Measurements from ENCODE around the gene RBM12.

RBM12 gene

DNA sequence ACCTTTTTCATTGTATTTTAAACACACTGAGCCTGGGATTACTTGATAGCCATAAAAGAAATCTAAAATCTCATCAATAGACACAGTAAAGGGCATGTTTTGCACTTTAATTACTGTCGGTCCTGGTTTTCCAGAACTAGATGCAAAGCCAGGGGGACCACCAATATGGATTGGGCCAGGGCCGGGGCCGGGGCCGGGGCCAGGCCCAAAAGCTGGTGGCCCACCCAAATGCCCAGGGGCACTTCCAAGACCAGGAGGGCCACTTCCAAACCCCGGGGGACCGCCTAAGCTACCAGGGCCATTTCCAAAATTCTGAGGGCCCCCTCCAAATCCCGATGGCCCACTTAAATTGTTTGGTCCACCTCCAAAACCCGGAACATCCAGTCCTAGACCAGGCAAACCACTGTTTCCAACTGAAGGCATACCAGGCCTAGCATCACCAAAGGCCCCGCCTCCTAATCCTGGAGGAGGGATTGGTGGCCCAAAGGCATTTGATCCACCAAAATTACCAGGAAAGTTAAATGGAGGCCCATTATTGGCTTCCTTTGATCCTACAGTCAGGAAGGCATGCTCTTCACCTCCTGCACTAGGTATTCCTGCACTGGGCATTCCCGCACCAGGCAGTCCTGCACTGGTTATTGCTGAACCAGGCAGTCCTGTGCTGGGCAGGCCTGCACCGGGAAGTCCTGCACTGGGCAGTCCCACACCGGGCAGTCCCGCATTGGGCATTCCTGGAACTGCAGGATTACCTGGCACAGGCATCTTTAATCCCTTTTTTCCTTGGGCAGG lies 11.9 kb downstream of the RBM12 start:
- no peak for DNase-seq

DNA sequence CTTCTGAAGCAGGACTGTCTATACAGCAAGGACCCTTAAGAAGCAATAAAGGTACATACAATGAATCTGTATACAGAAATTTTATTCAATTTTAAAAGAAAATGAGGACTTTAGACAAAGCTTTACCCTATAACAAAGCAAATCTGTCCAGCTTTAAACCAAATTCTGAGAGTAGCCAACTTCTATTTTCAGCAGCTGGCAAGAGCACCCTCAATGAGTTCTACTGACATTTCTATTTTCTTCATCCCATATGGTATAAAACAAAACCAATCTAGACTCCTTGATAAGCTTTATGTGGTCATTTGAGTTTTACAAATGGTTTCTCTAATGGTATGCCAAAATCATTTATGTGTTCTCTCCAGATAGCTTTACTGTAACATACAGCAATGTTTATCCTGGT lies 12.7 kb downstream of the RBM12 start:
- no peak for DNase-seq

DNA sequence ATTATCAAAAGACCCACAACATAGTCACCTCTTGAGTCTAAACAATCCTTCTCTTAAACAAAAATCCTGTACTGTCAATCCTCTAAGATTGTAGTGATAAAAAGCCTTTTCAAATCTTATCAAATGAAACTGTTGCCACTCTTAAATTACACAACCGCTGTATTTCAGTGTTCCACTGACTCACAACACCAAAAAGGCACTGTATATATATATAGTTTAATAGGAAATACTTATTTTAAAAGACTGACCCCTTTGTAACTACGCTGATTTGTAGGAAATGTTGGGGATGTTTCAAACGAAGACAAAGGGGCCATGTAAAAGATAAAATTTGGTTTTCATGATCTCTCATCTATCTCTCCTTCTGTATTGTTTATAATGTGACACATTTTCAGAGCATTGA lies 14.1 kb downstream of the RBM12 start:
- DNase-seq = no peak

DNA sequence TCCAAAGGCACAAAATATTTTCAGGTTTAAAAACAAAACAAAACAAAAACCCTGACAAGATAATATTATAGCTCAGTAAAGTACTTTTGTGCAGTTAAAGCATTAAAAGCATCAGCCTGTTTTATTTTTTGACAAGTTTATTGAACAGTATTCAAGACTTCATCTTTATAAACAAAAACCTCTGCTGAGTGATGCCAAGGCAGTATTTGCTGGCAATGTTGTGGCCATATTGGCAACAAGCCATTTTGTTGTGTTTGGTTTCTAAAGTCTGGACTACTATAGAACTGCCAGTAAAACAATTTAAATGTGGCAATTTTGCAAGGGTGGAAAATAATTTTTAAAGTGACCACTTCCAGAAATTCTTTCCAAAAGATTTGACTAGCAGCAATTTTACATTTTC lies 15.9 kb downstream of the RBM12 start:
- DNase-seq = no peak

DNA sequence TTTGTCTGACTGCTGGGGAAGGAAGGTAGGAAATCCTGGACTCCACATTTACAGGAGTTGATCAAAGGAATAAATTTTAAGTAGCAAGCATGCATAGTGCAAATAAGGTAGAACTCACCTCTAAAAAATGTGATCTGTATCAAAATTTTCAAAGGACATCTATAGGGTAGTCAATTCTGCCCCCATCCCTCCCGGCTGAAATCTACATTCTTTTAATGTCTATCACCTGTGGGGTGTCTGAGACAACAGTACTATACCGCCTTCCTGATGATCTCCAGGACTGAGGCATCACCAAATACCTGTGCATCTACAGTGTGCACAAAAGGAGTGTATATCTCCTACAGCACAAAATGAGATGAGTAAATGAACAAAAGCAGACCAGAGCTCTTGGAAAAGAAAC lies 19.9 kb downstream of the RBM12 start:
- DNase-seq = no peak

DNA sequence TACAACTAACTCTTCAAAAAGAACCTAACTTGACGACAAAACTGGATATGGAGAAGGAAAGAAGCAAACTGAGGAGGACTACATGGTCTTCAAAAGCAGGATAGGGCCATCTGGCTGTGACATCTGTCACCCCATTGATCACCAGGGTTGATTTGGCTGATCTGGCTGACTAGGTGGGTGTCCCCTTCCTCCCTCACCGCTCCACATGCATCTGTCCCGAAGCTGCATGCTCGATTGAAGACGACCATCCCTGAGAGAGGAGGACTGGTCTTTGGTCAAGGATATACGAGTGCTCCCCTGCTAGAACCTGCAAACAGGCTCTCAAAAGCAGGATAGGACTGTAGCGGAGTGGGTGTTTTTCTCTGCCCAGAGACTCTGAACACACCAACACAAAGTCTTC lies 21.7 kb downstream of the RBM12 start:
- no peak for DNase-seq

DNA sequence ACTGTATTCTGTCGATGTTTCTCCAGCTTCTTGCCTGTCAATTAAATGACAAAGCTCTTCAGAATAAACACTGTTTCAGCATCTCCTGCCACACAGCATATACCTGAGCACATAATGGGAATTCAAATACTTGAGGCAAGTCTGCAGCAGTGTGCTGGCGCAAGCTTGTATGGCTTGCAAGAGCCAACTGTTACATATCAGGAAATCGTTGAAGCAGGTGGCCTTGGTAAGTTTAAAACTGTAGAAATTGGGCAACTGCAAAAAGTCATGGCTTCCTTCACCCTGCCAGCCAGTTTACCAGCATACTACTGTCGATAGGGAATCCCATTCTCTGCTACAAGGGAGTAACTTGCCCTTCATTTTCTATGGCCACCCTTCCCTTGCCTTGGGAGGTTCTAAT lies 23.0 kb downstream of the RBM12 start:
- DNase-seq = no peak

DNA sequence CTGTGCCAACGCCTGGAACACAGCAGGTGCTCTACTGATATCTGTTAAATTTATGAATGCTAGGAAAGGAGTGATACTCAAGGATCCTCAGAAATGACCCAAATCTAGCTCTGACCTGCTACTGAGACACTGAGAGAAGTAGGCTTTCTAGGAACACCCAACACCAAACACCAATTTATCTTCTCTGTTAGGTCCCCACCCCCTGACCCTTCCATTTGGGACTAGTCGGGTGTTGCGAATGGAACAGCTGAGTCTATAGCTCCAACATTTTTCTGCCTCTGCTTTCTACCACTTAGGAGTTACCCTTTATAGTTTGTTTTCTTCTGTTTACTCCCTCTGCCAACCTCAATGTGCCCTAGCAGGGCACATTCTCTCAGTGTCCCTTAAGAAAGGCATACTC lies 24.0 kb downstream of the RBM12 start:
- DNase-seq = no peak

DNA sequence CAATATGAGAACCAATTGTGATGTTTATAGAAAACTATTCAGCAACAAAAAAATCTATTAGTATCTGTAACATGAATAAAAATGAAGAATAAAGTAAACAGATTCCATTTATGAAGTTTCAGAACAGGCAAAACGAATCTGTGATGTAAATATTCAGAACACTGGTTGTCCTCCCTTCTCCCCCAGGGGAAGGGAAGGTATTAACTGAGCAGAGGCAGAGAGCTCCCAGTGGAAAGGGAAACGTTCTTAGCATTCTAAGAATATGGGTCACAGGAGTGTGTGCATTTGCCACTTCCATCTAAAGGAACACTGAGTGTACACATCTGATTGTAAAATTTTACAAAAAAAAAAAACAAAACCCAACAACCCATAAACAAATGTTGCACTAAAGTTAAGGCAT lies 25.9 kb downstream of the RBM12 start:
- DNase-seq = no peak

DNA sequence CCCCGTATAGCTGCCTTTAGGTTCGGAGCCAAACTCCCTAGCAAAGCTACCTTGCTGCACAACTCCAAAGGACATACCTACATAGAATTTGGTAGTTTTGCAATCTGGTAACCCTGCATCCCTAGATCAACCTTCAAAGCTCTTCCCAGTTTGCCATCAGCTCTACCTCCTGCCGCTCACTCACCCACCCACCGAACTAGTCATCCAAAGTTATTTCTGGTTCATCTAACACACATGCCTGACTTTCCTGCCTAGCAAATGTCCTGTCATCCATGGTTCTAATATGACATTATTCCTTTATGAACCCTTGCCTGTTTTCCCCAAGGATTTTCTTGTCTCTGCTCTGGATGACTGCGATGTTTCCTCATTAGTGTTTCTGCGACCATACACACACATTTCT lies 27.4 kb downstream of the RBM12 start:
- no peak for DNase-seq

DNA sequence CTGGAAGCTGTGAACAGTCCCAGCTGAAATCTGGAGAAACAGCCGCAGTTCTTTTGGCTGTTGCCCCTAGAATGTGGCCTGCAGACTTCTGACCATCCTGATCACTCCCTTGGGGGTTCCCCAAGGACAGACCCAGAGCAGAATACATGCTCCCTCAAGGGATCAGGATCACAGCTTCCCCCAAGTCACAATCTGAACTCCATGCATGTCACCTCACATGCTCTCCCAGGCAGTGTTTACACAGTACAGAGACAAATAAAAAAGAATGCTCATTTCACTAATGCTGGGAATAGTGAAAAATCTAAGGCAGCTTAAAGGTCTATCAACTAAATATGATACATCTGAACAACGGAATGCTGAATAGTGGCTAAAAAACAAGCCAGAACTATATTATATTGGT lies 28.6 kb downstream of the RBM12 start:
- no peak for DNase-seq

DNA sequence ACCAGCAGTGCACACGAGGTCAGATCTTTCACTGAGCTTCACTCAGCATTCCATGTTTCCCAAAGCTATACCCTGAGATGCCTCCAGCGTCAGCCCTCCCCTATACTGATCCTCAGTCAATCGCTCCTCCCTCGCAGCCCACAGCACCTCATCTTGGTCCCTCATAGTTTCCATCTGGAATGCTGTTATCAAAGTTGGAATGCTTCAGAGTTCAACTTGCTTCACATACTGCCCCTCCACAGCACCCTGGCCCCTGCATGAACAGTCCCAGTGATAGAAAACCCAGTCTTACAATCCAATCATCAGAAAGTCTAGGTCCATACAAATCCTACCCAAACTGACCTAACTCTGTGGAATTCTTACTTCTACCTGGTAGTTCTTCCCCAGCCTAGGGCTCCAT lies 29.0 kb downstream of the RBM12 start:
- DNase-seq = no peak

DNA sequence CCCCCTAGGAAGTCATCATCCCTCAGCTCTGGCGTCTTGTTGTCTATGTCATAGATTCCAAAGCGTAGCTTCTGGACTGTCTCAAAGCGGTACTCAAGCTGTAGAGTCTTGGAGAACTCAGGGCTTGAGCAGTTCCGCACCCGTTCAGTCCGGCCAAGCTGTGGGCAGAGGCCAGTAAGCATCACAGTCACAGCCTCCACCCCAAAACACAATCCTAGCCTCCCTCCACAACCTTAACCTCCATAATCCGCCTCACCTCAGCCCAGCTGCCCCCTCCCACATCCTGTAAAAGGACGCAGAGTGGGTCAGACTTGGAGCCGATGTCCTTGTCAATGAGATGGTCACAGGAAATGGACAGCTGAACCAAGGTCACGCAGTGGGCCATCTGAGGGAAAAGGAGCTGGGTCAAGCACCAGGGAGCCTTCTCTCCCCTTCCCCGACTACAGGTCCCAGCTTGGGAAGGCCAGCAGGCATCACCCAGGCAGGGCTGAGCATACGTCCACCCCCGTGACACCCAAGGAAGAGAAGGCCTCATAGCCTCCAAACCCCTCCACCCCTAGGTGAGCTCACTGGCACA lies 32.1 kb downstream of the RBM12 start:
- no peak for DNase-seq

DNA sequence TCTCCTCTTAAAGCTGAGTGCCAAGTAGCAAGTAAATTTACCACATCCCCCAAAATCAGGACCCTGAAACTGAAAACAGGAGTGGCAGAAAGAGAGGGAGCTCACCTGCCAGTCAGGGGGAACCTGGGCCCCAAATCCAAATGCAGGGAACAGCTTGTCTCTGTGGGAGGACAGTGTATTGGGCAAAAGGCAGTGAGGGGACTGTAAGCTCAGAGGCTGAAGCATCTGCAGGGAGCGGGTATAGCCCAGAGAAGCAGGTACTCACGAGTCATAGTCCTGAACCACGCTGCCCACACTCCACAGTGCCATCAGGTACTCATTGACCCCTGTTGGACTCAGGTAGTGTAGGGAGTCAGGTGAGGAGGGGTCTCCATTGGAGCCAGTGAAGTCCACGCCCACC lies 34.1 kb downstream of the RBM12 start:
- DNase-seq = no peak

DNA sequence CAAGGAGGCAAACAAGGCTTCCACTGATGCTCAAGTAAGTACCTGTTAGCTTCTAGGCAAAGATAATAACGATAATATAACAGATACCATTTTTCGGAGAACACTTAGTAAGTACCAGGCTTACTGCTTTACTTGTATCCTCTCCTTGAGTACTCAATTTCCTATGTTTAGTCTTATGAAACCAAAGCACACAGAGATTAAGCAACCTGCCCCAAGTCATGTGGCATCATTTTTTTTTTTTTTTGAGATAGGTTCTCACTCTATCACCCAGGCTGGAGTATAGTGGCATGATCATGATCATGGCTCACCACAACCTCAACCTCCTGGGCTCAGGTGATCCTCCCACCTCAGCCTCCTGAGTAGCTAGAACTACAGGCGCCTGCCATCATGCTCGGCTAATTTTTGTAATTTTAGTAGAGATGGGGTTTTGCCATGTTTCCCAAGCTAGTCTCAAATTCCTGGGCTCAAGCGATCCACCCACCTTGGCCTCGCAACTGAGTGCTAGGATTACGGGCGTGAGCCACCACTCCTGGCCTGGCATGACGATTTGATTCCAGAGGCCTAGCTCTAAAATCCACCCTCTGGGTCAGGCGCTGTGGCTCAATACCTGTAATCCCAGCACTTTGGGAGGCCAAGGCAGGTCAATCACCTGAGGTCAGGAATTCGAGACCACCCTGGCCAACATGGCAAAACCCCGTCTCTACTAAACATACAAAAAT lies 35.1 kb downstream of the RBM12 start:
- DNase-seq = no peak

DNA sequence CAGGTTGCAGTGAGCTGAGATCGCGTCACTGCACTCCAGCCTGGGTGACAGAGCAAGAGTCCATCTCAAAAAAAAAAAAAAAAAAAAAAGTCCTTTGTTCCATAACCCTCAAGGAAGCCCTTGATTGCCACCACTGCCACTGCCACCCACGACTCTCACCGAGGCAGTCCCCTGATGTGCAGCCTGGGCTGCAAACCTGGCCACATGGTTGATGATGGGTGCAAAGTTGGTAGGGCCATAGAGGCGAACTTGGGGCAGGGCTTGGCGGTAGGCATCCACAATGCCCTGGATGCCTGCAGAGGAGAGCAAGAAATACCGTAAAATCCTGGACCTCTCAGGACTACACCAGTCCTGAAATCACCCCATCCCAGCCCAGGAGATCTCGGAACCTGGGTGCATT lies 37.6 kb downstream of the RBM12 start:
- DNase-seq = no peak

DNA sequence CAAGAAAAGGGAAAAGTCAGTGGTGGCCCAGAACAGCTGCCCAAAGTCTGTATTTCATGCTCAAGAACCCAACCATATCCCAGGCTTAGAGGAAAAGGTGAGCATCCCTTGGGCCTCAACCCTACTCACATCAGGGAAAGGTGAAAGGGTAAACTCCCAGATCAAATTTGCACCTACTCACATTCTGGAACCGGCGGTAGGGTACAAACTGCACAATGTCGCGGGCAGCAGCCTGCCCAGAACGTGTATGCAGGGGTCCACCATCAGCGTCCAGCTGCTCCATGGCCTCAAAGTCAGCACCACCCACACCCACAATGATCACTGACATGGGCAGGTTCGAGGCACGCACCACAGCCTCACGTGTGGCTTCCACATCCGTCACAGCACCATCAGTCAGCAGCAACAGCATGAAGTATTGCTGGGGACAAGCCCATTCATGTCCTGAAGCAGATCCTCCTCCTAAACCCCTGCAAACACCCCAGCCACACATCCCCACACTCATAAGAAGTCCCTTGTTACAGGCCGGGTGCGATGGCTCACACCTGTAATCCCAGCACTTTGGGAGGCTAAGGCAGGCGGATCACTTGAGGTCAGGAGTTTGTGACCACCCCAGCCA lies 38.2 kb downstream of the RBM12 start:
- DNase-seq = no peak

DNA sequence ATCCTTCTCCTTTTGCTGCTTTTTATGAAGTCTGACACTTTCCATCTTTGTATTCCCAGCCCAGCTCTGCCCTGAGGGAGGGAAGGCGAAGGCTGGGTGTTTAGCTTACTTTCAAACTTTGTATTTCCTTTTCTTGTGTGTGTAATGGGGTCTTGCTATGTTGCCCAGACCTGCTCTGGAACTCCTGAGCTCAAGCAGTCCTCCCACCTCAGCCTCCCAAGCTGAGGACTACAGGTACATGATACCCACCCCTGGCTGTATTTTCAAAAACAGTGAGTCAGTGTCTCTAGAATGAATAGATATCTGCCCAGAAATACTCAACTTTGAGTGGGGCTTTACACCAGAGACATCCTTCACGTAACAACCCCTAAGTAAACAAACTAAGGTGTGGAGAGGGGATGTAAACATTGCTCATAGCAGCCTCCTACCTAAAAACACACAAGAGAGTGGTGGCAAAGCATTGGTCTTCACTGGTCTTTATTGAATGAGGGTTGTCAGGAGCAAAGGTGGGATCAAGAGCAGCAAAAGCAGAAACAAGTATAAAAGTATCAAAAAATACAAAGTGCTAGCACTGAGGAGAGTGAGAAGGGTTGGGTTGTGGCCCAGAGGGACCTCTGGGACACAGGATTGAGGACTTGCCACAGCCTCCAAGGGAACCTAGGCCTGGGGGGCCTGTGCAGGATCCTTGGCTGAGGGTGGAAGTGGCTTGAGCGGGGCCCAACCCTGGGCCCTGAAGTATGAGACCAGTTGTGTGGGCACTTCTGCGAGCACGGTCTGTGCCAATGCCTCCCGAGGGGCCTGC lies 38.9 kb downstream of the RBM12 start:
- DNase-seq = no peak

DNA sequence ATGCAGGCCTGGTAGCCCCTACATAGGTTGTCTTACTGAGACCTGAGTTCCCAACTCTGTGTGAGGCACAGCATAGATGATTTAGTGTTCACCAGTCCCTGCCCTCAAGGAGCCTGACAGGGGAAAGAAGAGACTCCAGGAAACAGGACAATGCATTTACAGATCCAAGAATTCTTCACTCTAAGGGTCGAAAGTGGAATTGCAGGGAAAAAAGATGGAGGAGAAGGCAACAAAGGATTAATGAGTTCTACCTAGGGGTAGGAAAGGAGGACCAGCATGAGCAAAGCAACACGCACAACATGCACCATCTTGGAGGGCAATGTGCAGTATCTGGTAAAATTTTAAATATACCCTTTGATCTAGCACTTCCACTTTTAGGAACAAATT lies 43.1 kb downstream of the RBM12 start:
- no peak for DNase-seq

DNA sequence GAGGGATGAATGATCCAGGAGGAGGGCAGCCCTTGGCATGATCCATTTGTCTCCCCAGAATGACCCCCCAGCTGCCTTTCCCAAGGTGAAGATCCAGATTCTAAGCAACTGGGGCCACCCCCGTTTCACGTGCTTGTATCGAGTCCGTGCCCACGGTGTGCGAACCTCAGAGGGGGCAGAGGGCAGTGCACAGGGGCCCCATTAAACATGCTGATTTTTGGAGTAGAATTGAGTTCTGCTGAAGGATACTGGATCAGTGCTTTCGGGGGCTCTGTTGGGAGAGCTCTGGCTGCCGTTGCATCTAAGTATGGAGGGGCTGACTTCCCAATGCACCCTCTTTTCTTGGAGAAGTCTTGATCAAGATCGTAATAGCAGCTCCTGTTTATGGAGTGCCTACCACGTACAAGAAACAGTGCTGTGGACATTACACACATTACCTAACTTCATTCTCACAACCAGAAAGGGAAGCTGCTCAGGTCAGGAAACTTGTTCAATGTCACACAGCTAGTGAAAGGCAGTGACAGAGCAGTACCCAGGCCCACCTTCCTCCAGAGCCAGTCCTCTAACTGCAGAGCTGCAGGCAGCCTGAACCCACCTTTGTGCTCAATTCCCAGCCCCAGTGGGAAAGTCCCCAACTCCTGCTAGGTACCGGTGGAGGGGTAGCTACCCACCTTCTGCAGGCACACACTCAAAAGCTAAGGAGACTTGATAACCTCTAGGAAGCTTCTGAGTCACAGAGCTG lies 43.7 kb downstream of the RBM12 start:
- DNase-seq = no peak

DNA sequence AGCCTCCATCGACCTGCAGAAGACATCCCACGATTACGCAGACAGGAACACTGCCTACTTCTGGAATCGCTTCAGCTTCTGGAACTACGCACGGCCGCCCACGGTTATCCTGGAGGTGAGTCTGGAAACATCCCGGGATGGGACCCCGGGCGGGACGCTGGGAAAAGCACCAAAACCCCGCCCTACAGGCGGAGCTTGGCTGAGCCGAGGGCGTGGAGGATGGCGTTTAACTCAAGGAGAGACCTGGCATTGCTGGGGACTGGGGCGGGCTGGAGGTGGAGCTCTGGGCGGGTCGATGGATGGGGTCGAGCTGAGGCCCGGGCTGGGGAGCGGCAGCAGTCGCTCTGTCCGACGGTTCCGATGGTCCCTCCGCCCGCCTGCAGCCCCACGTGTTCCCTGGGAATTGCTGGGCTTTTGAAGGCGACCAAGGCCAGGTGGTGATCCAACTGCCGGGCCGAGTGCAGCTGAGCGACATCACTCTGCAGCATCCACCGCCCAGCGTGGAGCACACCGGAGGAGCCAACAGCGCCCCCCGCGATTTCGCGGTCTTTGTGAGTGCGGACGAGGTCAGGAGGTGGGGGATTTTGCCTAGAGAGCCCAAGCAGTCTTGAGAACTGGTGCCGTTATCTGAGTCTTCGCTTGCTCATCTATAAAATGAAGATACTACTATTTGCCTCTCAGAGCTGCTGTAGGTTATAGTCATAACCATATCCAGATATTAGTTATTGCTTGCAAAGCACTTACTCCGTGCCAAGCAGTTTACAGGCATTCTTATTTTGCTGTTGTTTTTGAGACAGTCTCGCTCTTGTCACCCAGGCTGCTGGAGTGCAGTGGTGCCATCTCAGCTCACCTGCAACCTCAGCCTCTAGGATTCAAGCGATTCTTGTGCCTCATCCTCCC lies 45.3 kb downstream of the RBM12 start:
- DNase-seq = peak; percentile 92
